ENCODE results near the gene FMNL3. TPM values are rescaled to one million over a fixed set of nuclear protein-coding genes. Genes with fewer than 3 reads are reported as not detected.

FMNL3 gene
- polyA plus RNA-seq, 1 donor from 2014 or later: 9.3 TPM

- TF ChIP-seq REST (IDR thresholded peaks at IDR 0.05; ENCODE audit: borderline replicate concordance) (no peak), POLR2AphosphoS5 (IDR thresholded peaks at IDR 0.05) (no peak), CTCF (IDR thresholded peaks at IDR 0.05; ENCODE audit: poor library complexity, severe bottlenecking) (no peak), EP300 (conservative IDR thresholded peaks at IDR 0.05; ENCODE audit: poor library complexity, severe bottlenecking) (no peak), RAD21 (conservative IDR thresholded peaks at IDR 0.05) (no peak), SMC3 (conservative IDR thresholded peaks at IDR 0.05; ENCODE audit: poor library complexity) (no peak)
- H3F3A ChIP-seq (ENCODE audit: insufficient read depth, low read length, poor library complexity, severe bottlenecking): no peaks in the 10 kb centered on the region
- H2AFZ ChIP-seq (ENCODE audit: low read depth, low read length): no peak overlapping the region
- H3K9me3 ChIP-seq (ENCODE audit: low read length): no peaks in the 10 kb centered on the region
- H3K9me2 ChIP-seq (ENCODE audit: insufficient read depth, low read length): no peaks in the 10 kb centered on the region
- H3K36me3 ChIP-seq (ENCODE audit: insufficient read depth, low read length): no peaks in the 10 kb centered on the region
- H4K20me1 ChIP-seq (ENCODE audit: insufficient read depth): no peaks in the 10 kb centered on the region
- peak overlapping the region; percentile 71 for H3K4me2 ChIP-seq (ENCODE audit: low read length)
- peak overlapping the region; percentile 86 for H3K4me3 ChIP-seq (ENCODE audit: low read length)
- no peaks in the 10 kb centered on the region for H3K79me2 ChIP-seq (replicated peaks; ENCODE audit: insufficient read depth, low read length)
- no peak overlapping the region for H3K27ac ChIP-seq (ENCODE audit: low read length)
- H3K9ac ChIP-seq (ENCODE audit: low read length): no peak overlapping the region
- H3K27me3 ChIP-seq (ENCODE audit: insufficient read depth, low read depth, low read length): no peaks in the 10 kb centered on the region
These were observed 85.3 kb downstream of the FMNL3 start for GRCh38 chr12:49621651-49622500.

- TF ChIP-seq EP300 (conservative IDR thresholded peaks at IDR 0.05; ENCODE audit: poor library complexity, severe bottlenecking): no peak
- no peak for TF ChIP-seq SMC3 (conservative IDR thresholded peaks at IDR 0.05; ENCODE audit: poor library complexity)
- TF ChIP-seq MXI1 (conservative IDR thresholded peaks at IDR 0.05; ENCODE audit: poor library complexity, severe bottlenecking): no peak
- TF ChIP-seq TAF1 (IDR thresholded peaks at IDR 0.05; ENCODE audit: low read depth): no peak
- Histone ChIP-seq H3K4me3 (ENCODE audit: low read length) (no peak overlapping the region), H3K27ac (ENCODE audit: low read length) (no peak overlapping the region), H3K9me3 (ENCODE audit: low read length) (no peaks in the 10 kb centered on the region), H3K4me2 (ENCODE audit: low read length) (no peak overlapping the region), H3K9me2 (ENCODE audit: insufficient read depth, low read length) (no peaks in the 10 kb centered on the region), H4K20me1 (ENCODE audit: insufficient read depth) (no peaks in the 10 kb centered on the region), H3F3A (ENCODE audit: insufficient read depth, low read length, poor library complexity, severe bottlenecking) (no peaks in the 10 kb centered on the region), H3K79me2 (replicated peaks; ENCODE audit: insufficient read depth, low read length) (no peaks in the 10 kb centered on the region), H3K27me3 (ENCODE audit: insufficient read depth, low read depth, low read length) (no peaks in the 10 kb centered on the region), H3K36me3 (ENCODE audit: insufficient read depth, low read length) (no peaks in the 10 kb centered on the region), H2AFZ (ENCODE audit: low read depth, low read length) (no peak overlapping the region), H3K9ac (ENCODE audit: low read length) (no peak overlapping the region)
These were observed 87.9 kb downstream of the FMNL3 start for GRCh38 chr12:49619286-49619685.
